IPS-NIHi7 (cell line): ENCODE data around the gene MLX.
A peak's percentile ranks its signal among the peaks of the same experiment; 100 is the strongest.

ENCODE experiments used
- DNase-seq: peaks from one replicate; pipeline ENCODE4 v3.0.0; 2012; ENCODE audit warnings: mixed read lengths; ENCODE audit errors: extremely low spot score

MLX gene

GRCh38 chr17:42578282-42578869 lies 11.5 kb downstream of the MLX start:
- DNase-seq = peak; percentile 94

GRCh38 chr17:42579794-42580551 lies 13.1 kb downstream of the MLX start:
- no peak for DNase-seq

GRCh38 chr17:42581744-42582270 lies 14.9 kb downstream of the MLX start:
- DNase-seq = no peak

- no peak for DNase-seq
Measured at GRCh38 chr17:42584880-42585279, 18.0 kb downstream of the MLX start.

- no peak for DNase-seq
Measured at GRCh38 chr17:42585353-42585752, 18.5 kb downstream of the MLX start.

GRCh38 chr17:42586514-42587230 lies 19.8 kb downstream of the MLX start:
- DNase-seq = no peak

- no peak for DNase-seq
Measured at GRCh38 chr17:42590886-42591285, 24.0 kb downstream of the MLX start.

- DNase-seq = no peak
Measured at GRCh38 chr17:42591411-42591810, 24.5 kb downstream of the MLX start.

- no peak for DNase-seq
Measured at GRCh38 chr17:42596386-42596785, 29.5 kb downstream of the MLX start.

GRCh38 chr17:42598905-42599304 lies 32.0 kb downstream of the MLX start:
- no peak for DNase-seq

- no peak for DNase-seq
Measured at GRCh38 chr17:42603318-42603717, 36.4 kb downstream of the MLX start.

GRCh38 chr17:42607769-42608168 lies 40.9 kb downstream of the MLX start:
- no peak for DNase-seq

- DNase-seq = no peak
Measured at GRCh38 chr17:42608305-42609181, 41.6 kb downstream of the MLX start.

GRCh38 chr17:42609182-42609813 lies 42.4 kb downstream of the MLX start, which contains the start of the genes RETREG3 and TUBG1:
Gene RETREG3, minus strand, starts transcription at chr17:42609374. Its CDS starts 50 bp downstream, at chr17:42609324.
Gene TUBG1, plus strand, starts transcription at chr17:42609683. Its CDS starts 55 bp downstream, at chr17:42609738.
- peak; percentile 99 for DNase-seq

- DNase-seq = peak; percentile 27
Measured at GRCh38 chr17:42609814-42610801, 43.2 kb downstream of the MLX start.

- no peak for DNase-seq
Measured at GRCh38 chr17:42612013-42612412, 45.1 kb downstream of the MLX start.

- no peak for DNase-seq
Measured at GRCh38 chr17:42613699-42614295, 46.9 kb downstream of the MLX start.

- no peak for DNase-seq
Measured at GRCh38 chr17:42617956-42618431, 51.1 kb downstream of the MLX start.
